Spleen (tissue), 11 donors: ENCODE data around the gene TMEM220. TPM values are rescaled to one million over a fixed set of nuclear protein-coding genes. Genes with fewer than 3 reads are reported as not detected.

Experiments used
- DNase-seq: peaks from one replicate; pipeline ENCODE4 v3.0.0-alpha.2; 2020
- H3K27ac ChIP-seq, 8 donors: fragments of 200-600 bp; sonication (generic) in 7 of 8; 1 replicate in 4 of 8; 2 replicates in 4 of 8; pipeline versions ENCODE4 v1.5.0 to v1.8.0; 2016 to 2021; ENCODE audit warnings: inconsistent platforms in 4 of 8, mild to moderate bottlenecking in 4 of 8, moderate library complexity in 1 of 8
- H3K27me3 ChIP-seq, 7 donors: fragments of 200-600 bp; sonication (generic) in 6 of 7; replicated peaks in 1 of 7; 1 replicate in 4 of 7; 2 replicates in 3 of 7; pipeline versions ENCODE4 v1.5.0 to v1.8.0; 2016 to 2021; ENCODE audit warnings: inconsistent platforms in 3 of 7, mild to moderate bottlenecking in 1 of 7
- H3K36me3 ChIP-seq, 6 donors: fragments of 200-600 bp; sonication (generic) in 5 of 6; 1 replicate in 4 of 6; 2 replicates in 2 of 6; pipeline versions ENCODE4 v1.5.0 to v1.8.0; 2016 to 2021; ENCODE audit warnings: inconsistent platforms in 2 of 6
- H3K4me1 ChIP-seq, 6 donors: fragments of 200-600 bp; sonication (generic) in 5 of 6; 1 replicate in 3 of 6; 2 replicates in 3 of 6; pipeline versions ENCODE4 v1.5.0 to v1.8.0; 2016 to 2021; ENCODE audit warnings: inconsistent platforms in 3 of 6
- H3K4me3 ChIP-seq, 8 donors: fragments of 200-600 bp; sonication (generic) in 7 of 8; 1 replicate in 4 of 8; 2 replicates in 4 of 8; pipeline versions ENCODE4 v1.5.0 to v1.8.0; 2016 to 2021; ENCODE audit warnings: inconsistent platforms in 4 of 8, mild to moderate bottlenecking in 4 of 8, moderate library complexity in 2 of 8
- H3K9me3 ChIP-seq, 8 donors: fragments of 200-600 bp; sonication (generic) in 7 of 8; 1 replicate in 4 of 8; 2 replicates in 4 of 8; pipeline versions ENCODE4 v1.5.0 to v1.8.0; 2016 to 2021; ENCODE audit warnings: inconsistent platforms in 4 of 8
- POLR2A ChIP-seq, 3 donors: fragments of 450-650 bp; IDR thresholded peaks; one replicate each; pipeline ENCODE4 v1.5.1; 2017; ENCODE audit warnings: antibody characterized with exemption in 3 of 3, mild to moderate bottlenecking in 1 of 3
- POLR2AphosphoS5 ChIP-seq, 3 donors: sonication (generic); formaldehyde crosslinking; IDR thresholded peaks; one replicate each; pipeline ENCODE4 v1.5.1; 2017; ENCODE audit warnings: antibody characterized with exemption in 3 of 3
- WGBS, 5 donors: extraction: QIAGEN DNeasy Blood & Tissue Kit in 3 of 5; methylation state at CpG; one replicate each; pipeline versions ENCODE4 v1.1.5 to v1.1.7; 2013 to 2018; 5-methylcytosine and 5-hydroxymethylcytosine counted together
- intact Hi-C: fragments of 100-400 bp; cut with DNase I; formaldehyde crosslinking; loops from one replicate; pipeline ENCODE4 v1.15.0; 2023; ENCODE audit warnings: low total_unique reads
- polyA plus RNA-seq, 3 donors: library from polyadenylated mRNA; stranded (reverse); fragments of 200-250 nt; gene quantifications; one replicate each; pipeline ENCODE4 v1.2.1, GENCODE V29; 2013
- total RNA-seq, 7 donors: library from RNA; depleted of rRNA in 3 of 7; stranded (reverse); fragments of >200 nt in 3 of 7; fragmentation: NEBNext Ultra II Directional in 4 of 7; extraction: Animal tissue kit (Norgen Biotek cat#: 25700) in 4 of 7; gene quantifications; one replicate each; pipeline versions ENCODE4 v1.1.0 to v1.2.1, GENCODE V29; 2016 to 2021
- TF ChIP-seq, protein P1 (sequence below), 11 experiments: fragments of 200-600 bp in 7 of 11; fragments of 450-650 bp in 4 of 11; sonication (generic) in 4 of 11; IDR thresholded peaks in 8 of 11; conservative IDR thresholded peaks in 3 of 11; 1 replicate in 7 of 11; 2 replicates in 4 of 11; pipeline versions ENCODE4 v1.4.0 to v1.8.0; 2016 to 2021; ENCODE audit warnings: antibody characterized with exemption in 11 of 11, inconsistent platforms in 4 of 11, mild to moderate bottlenecking in 1 of 11
- donor health status: healthy with polysubstance abuse.
- donor health status: DM: no; HTN: no; CAD: no; lungs with moderate emphysema.
- donor health status: DM: no; HTN: no; CAD: no.
- donor health status: Bipolar disorder and iron deficiency.
- donor health status: healthy.
- donor health status: DM: no; HTN: no; CAD: no.
- donor health status: DM: yes; HTN: yes; CAD: no.

The TMEM220 gene
- total and polyA plus RNA-seq, 10 donors = 3.6 to 12.1 (median 5.4) TPM

DNA sequence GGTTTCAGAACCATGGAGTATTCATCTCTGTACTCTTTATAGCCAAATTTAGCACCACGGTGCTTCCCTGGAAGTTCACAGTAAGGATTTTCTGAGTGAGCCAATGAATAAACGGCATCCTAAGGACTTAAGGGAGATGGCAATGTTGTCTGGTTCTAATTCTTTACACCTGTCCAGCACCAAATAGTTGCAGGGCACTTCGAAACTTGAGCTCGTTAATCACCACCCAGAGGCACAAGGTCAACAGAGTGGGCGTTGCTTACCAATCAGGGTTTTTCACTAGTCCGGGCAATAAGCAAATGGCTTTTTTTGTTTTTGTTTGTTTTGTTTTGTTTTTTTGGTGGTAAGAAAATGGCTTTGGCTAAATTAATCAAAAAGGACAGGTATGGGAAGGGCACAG is 28.2 kb upstream of the TMEM220 start:
- Histone ChIP-seq H3K36me3 (no peaks in the 10 kb centered on the region), H3K4me1 (no peaks in the 10 kb centered on the region), H3K27ac (no peak overlapping the region), H3K27me3 (no peaks in the 10 kb centered on the region), H3K4me3 (no peak overlapping the region), H3K9me3 (no peaks in the 10 kb centered on the region)
- WGBS, 5 donors = 82 to 92% (median 90%) methylated on average over 6 of the region's 6 CpGs
- no peak for DNase-seq
- TF ChIP-seq POLR2A (IDR thresholded peaks at IDR 0.05) = no peak
- no peak for TF ChIP-seq POLR2AphosphoS5 (IDR thresholded peaks at IDR 0.05)
- TF ChIP-seq, protein P1, sequence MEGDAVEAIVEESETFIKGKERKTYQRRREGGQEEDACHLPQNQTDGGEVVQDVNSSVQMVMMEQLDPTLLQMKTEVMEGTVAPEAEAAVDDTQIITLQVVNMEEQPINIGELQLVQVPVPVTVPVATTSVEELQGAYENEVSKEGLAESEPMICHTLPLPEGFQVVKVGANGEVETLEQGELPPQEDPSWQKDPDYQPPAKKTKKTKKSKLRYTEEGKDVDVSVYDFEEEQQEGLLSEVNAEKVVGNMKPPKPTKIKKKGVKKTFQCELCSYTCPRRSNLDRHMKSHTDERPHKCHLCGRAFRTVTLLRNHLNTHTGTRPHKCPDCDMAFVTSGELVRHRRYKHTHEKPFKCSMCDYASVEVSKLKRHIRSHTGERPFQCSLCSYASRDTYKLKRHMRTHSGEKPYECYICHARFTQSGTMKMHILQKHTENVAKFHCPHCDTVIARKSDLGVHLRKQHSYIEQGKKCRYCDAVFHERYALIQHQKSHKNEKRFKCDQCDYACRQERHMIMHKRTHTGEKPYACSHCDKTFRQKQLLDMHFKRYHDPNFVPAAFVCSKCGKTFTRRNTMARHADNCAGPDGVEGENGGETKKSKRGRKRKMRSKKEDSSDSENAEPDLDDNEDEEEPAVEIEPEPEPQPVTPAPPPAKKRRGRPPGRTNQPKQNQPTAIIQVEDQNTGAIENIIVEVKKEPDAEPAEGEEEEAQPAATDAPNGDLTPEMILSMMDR (IDR thresholded peaks at IDR 0.05 in 8 of 11, conservative IDR thresholded peaks at IDR 0.05 in 3 of 11) = no peak
- intact Hi-C loops = no loop called here

DNA sequence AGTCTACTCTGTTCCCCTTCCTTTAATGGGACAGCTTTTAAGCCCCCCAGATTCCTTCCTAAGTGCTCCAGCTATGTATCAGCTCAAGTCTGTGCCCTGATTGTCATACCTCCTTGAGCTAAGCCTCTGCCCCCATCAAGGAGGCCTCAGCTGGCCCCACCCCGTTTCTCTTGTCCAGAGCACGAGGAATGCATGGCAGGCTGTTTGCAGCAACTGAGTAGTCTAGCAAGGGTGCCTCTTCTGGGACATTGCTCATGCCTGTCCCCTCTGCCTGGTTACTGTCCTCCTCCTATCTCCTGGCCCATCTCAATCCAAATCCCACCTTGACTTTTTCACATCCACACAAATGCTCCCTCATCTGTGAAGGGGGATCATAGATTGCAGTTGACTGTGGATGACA is 27.8 kb upstream of the TMEM220 start:
- Histone ChIP-seq H3K4me3 (no peak overlapping the region), H3K27me3 (no peaks in the 10 kb centered on the region), H3K27ac (no peak overlapping the region), H3K36me3 (no peaks in the 10 kb centered on the region), H3K9me3 (no peaks in the 10 kb centered on the region), H3K4me1 (no peaks in the 10 kb centered on the region)
- intact Hi-C loops = no loop called here
- DNase-seq = no peak
- TF ChIP-seq, protein P1 (IDR thresholded peaks at IDR 0.05 in 8 of 11, conservative IDR thresholded peaks at IDR 0.05 in 3 of 11) = no peak
- TF ChIP-seq POLR2A (IDR thresholded peaks at IDR 0.05) (no peak), POLR2AphosphoS5 (IDR thresholded peaks at IDR 0.05) (no peak)
- 66 to 90% (median 80%) methylated on average over 2 of the region's 2 CpGs for WGBS, 5 donors

DNA sequence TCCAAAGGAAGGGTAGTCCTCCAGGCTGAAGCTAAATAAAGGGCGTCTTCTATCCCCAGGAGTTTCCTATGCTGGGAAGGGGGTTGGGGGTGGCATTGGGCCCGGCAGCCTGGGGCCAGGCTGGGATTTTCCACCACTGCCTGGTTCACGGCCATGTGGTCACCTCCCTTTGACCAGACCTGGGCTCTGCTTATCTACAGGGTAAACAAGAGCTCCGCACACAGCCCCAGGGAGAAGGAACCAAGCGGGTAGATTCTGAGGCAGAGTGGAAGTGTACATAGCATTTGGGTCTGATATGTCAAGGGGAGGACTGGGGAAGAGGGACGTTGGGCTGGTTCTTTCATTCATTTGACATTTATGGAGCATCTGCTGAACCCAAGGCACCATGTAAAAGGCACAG is 27.2 kb upstream of the TMEM220 start:
- DNase-seq = no peak
- Histone ChIP-seq H3K27me3 (no peaks in the 10 kb centered on the region), H3K4me1 (no peaks in the 10 kb centered on the region), H3K9me3 (no peaks in the 10 kb centered on the region), H3K27ac (no peak overlapping the region), H3K4me3 (no peak overlapping the region), H3K36me3 (no peaks in the 10 kb centered on the region)
- no peak for TF ChIP-seq POLR2A (IDR thresholded peaks at IDR 0.05)
- no peak for TF ChIP-seq POLR2AphosphoS5 (IDR thresholded peaks at IDR 0.05)
- TF ChIP-seq, protein P1 (IDR thresholded peaks at IDR 0.05 in 8 of 11, conservative IDR thresholded peaks at IDR 0.05 in 3 of 11) = no peak
- WGBS, 5 donors = 81 to 94% (median 85%) methylated on average over 5 to 6 of the region's 6 CpGs
- intact Hi-C loops = no loop called here

DNA sequence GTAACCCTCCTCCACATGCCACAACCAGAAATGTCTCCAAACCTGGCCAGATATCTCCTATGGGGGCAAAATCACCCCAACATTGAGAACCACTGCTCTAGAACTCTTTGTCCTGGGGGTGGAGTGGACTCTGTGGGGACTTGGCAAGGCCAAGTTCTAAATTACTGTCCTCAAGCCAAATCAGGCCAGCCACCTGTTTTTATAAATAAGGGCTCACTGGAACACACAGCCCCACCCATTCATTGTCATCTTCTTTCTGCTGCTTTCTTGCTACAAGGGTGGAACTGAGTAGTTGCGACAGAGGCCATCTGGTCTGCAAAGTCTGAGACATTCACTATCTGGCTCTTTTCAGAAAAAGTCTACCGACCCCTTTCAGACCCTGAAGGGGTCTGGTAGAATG is 26.8 kb upstream of the TMEM220 start:
- WGBS, 5 donors = 71 to 93% (median 86%) methylated on average over 2 of the region's 2 CpGs
- Histone ChIP-seq H3K4me1 (no peaks in the 10 kb centered on the region), H3K27ac (no peak overlapping the region), H3K36me3 (no peaks in the 10 kb centered on the region), H3K27me3 (no peaks in the 10 kb centered on the region), H3K4me3 (no peak overlapping the region), H3K9me3 (no peaks in the 10 kb centered on the region)
- no peak for DNase-seq
- intact Hi-C loops = no loop called here
- TF ChIP-seq, protein P1 (IDR thresholded peaks at IDR 0.05 in 8 of 11, conservative IDR thresholded peaks at IDR 0.05 in 3 of 11) = no peak
- TF ChIP-seq POLR2AphosphoS5 (IDR thresholded peaks at IDR 0.05) = no peak
